Measurements from ENCODE around the gene RAP1GDS1. TPM values are rescaled to one million over a fixed set of nuclear protein-coding genes. Genes with fewer than 3 reads are reported as not detected.

The RAP1GDS1 gene
- polyA plus RNA-seq, 1 of the 3 experiments (the other 2 are of a cell fraction) = 25.6 TPM

- Histone ChIP-seq H3K4me2 (no peak overlapping the region), H2AFZ (ENCODE audit: low read depth) (no peak overlapping the region), H3K4me3 (ENCODE audit: low read depth in 2 of 2, low read length in 1 of 2) (no peak overlapping the region), H4K20me1 (ENCODE audit: insufficient read depth) (no peaks in the 10 kb centered on the region), H3K79me2 (ENCODE audit: insufficient read depth) (no peaks in the 10 kb centered on the region), H3K9me2 (no peaks in the 10 kb centered on the region), H3K4me1 (ENCODE audit: control insufficient read depth in 1 of 2, insufficient read depth in 2 of 2, low read depth in 1 of 2, low read length in 1 of 2) (no peaks in the 10 kb centered on the region), H3F3A (replicated peaks; ENCODE audit: insufficient read depth) (no peaks in the 10 kb centered on the region), H3K9me3 (no peaks in the 10 kb centered on the region), H3K27me3 (ENCODE audit: insufficient read depth) (no peaks in the 10 kb centered on the region), H3K27ac (ENCODE audit: low read depth in 2 of 2, low read length in 1 of 2) (no peak overlapping the region), H3K36me3 (replicated peaks in 1 of 2; ENCODE audit: control insufficient read depth in 1 of 2, insufficient read depth in 2 of 2, low read length in 1 of 2) (no peaks in the 10 kb centered on the region), H3K9ac (no peak overlapping the region)
- no peak for TF ChIP-seq POLR2AphosphoS5 (IDR thresholded peaks at IDR 0.05; ENCODE audit: low read depth, low read length)
- POLR2A ChIA-PET = no interaction called here
- CTCF ChIA-PET = no interaction called here
- DNase-seq = no peak
- 43% methylated on average over 2 of the region's 2 CpGs for WGBS (ENCODE audit: low lambda C conversion rate)
Observed at GRCh38 chr4:98222306-98222705, 38.9 kb upstream of the RAP1GDS1 start.

- CTCF ChIA-PET = interaction anchor here (0.5 to 0.6 kb wide), 2 partner anchors 1117 to 1281 kb away, joined by 3 read pairs; no protein-coding TSS in a partner anchor
- H3K36me3 ChIP-seq (replicated peaks in 1 of 2; ENCODE audit: control insufficient read depth in 1 of 2, insufficient read depth in 2 of 2, low read length in 1 of 2) = no peaks in the 10 kb centered on the region
- 83% methylated on average over 6 of the region's 6 CpGs for whole genome bisulfite sequencing (ENCODE audit: low lambda C conversion rate)
- H3K4me3 ChIP-seq (ENCODE audit: low read depth in 2 of 2, low read length in 1 of 2) = no peak overlapping the region
- H3K9me3 ChIP-seq = no peaks in the 10 kb centered on the region
- H3K4me1 ChIP-seq (ENCODE audit: control insufficient read depth in 1 of 2, insufficient read depth in 2 of 2, low read depth in 1 of 2, low read length in 1 of 2) = no peaks in the 10 kb centered on the region
- H3F3A ChIP-seq (replicated peaks; ENCODE audit: insufficient read depth) = no peaks in the 10 kb centered on the region
- H3K79me2 ChIP-seq (ENCODE audit: insufficient read depth) = no peaks in the 10 kb centered on the region
- no peak overlapping the region for H3K27ac ChIP-seq (ENCODE audit: low read depth in 2 of 2, low read length in 1 of 2)
- TF ChIP-seq CTCF (IDR thresholded peaks at IDR 0.05) = no peak
- TF ChIP-seq EP300 (IDR thresholded peaks at IDR 0.05; ENCODE audit: borderline replicate concordance in 1 of 2, low read depth in 1 of 2, low read length in 1 of 2) = no peak
- TF ChIP-seq RFX5 (IDR thresholded peaks at IDR 0.05; ENCODE audit: low read length) = no peak
- TF ChIP-seq SMC3 (IDR thresholded peaks at IDR 0.05; ENCODE audit: low read depth, low read length) = no peak
- no peak for TF ChIP-seq IRF3 (IDR thresholded peaks at IDR 0.05; ENCODE audit: low read depth, low read length)
- no peak for TF ChIP-seq GABPA (IDR thresholded peaks at IDR 0.05; ENCODE audit: low read depth)
- TF ChIP-seq CHD2 (IDR thresholded peaks at IDR 0.05; ENCODE audit: low read length, partially characterized antibody) = no peak
- TF ChIP-seq YY1 (IDR thresholded peaks at IDR 0.05; ENCODE audit: low read depth) = no peak
- TF ChIP-seq USF1 (IDR thresholded peaks at IDR 0.05; ENCODE audit: borderline replicate concordance, low read depth) = no peak
- TF ChIP-seq SIN3A (IDR thresholded peaks at IDR 0.05; ENCODE audit: borderline replicate concordance, low read depth, low read length) = no peak
- no peak for TF ChIP-seq FOXJ3 (CRISPR knock-in tag; IDR thresholded peaks at IDR 0.05)
- TF ChIP-seq NRF1 (IDR thresholded peaks at IDR 0.05; ENCODE audit: low read depth, low read length) = no peak
- TF ChIP-seq RAD21 (IDR thresholded peaks at IDR 0.05; ENCODE audit: low read length) = no peak
- DNase-seq = no peak
- no peak overlapping the region for H3K9ac ChIP-seq
- no peak overlapping the region for H3K4me2 ChIP-seq
- no peaks in the 10 kb centered on the region for H3K9me2 ChIP-seq
- POLR2A ChIA-PET = no interaction called here
- no peak overlapping the region for H2AFZ ChIP-seq (ENCODE audit: low read depth)
- no peaks in the 10 kb centered on the region for H3K27me3 ChIP-seq (ENCODE audit: insufficient read depth)
- H4K20me1 ChIP-seq (ENCODE audit: insufficient read depth) = no peaks in the 10 kb centered on the region
Observed at GRCh38 chr4:98226396-98226795, 34.8 kb upstream of the RAP1GDS1 start.
